ENCODE data around the gene ALPK3.

DNA sequence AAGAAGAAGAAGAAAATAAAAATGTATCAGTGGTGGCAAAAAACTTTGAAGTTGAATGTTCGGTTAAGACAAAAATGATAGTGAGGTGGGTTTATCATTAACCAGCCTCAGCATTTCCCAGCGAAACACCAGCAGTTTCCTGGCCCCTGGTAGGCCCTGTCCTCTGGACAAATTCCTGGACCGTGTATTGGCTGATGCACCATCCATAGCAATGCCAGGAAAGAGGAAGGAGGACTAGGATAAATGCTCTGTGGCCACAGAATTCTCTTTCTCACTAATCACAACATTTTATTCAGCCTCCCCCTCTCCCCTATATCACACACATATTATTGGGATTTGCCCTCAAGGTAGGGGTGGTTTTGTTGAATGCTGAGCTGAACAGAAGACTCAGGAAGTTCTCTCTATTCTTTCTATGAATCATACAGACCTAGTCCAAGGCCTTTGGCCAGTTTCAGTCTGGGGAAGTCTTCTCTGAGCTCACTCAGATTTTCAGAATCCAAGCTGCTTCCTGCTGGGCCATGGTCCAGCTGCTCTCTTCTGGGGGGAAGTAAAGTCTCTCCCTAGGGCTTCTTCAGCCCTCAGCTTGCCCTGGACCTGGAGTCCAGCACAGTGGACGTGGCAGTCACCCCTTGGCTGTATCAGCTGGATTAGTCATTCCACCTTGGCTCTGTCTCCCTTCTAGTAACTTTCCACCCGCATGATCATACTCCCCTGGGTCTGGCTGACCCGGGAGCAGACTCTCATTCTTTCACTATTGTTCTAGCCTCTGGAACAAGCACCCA lies 94.9 kb downstream of the ALPK3 start:
- no peak for TF ChIP-seq CTCF (IDR thresholded peaks at IDR 0.05; ENCODE audit: extremely low read depth in 1 of 2, insufficient read depth in 1 of 2, low read depth in 1 of 2, low read length in 2 of 2)
- TF ChIP-seq POLR2A (IDR thresholded peaks at IDR 0.05; ENCODE audit: low read depth, low read length), result peak; percentile 66
- peak; percentile 81 for TF ChIP-seq JUN (IDR thresholded peaks at IDR 0.05; ENCODE audit: borderline replicate concordance, insufficient read depth, insufficient read length, low read depth)

Data from endothelial cell of umbilical vein (primary cell).